Stimulated activated naive B cell treated with anti-CD40 and anti-IgM and Interleukin-4, amounts not matched to agents 10 μg/mL and 1 μg/mL and 100 μg/mL, for 72 hours (primary cell): ENCODE data around the gene RNF13.
"Not testable (repeated sequence)": the region's sequence is repeated elsewhere in the genome, so short reads cannot be mapped to it uniquely, and the experiment has no call there.

ENCODE experiments used
- ATAC-seq, 2 donors: fragments of 150-1000 bp; cut with Tn5 transposase; replicated peaks; 2 replicates each; pipeline ENCODE4 v1.10.0; 2021; ENCODE audit warnings: moderate library complexity in 1 of 2
- DNase-seq: peaks from one replicate; pipeline ENCODE4 v3.0.0; 2021
- H3K27ac Mint-ChIP-seq: one replicate; pipeline ENCODE4 v1.8.0; 2022; ENCODE audit warnings: mild to moderate bottlenecking, mixed read lengths
- H3K27me3 Mint-ChIP-seq, 2 donors: one replicate each; pipeline ENCODE4 v1.8.0; 2022; ENCODE audit warnings: mixed read lengths in 2 of 2
- H3K36me3 Mint-ChIP-seq, 2 donors: one replicate each; pipeline ENCODE4 v1.8.0; 2022; ENCODE audit warnings: mixed read lengths in 2 of 2, mild to moderate bottlenecking in 1 of 2
- H3K4me1 Mint-ChIP-seq, 2 donors: one replicate each; pipeline ENCODE4 v1.8.0; 2022; ENCODE audit warnings: mixed read lengths in 2 of 2, mild to moderate bottlenecking in 1 of 2
- H3K4me3 Mint-ChIP-seq, 2 donors: one replicate each; pipeline ENCODE4 v1.8.0; 2022; ENCODE audit warnings: mild to moderate bottlenecking in 2 of 2, mixed read lengths in 2 of 2, moderate library complexity in 1 of 2
- H3K9me3 Mint-ChIP-seq, 2 donors: one replicate each; pipeline ENCODE4 v1.8.0; 2022; ENCODE audit warnings: mixed read lengths in 2 of 2, mild to moderate bottlenecking in 1 of 2

The RNF13 gene

DNA sequence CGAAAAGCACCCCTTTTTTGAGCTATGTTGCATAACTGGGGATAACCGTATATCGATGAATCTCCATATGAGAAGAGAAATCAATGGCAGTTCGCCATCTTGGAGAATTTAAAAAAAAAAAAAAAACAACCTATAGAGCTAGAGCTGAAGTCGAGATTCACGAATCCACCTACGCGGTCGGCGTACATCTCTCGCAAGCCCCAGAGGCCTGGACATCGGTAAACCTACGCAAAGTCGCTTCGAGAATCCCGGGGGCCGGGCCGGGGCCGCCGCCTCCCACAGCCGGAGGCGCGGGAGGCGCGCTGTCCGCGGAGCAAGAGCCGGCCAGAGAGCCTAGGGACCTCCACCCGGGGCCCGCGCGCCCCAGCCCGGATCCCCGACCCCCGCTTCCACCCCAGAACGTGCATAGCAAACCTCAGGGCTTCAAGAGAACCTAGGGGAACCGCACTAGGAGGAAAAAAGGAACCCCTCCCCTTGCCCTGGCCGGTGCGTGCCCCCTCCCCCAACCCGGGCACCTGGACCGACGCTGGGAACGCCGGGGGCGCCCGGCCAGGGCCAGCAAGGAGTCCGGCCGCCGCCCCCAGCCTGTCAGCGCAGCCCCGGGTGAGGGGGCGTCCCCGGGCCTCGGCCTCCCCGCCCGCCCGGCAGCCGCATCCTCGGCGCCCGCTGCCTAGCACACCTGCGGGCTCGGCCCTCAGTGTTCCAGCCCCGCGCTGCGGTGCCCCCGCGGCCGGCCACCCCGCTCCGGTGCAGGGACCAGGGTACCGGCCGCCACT is 157.1 kb downstream of the RNF13 start:
- peak; percentile 73 for DNase-seq
- peaks cover 0 to 6% of the 10 kb centered on the region in 2 donors for H3K36me3 Mint-ChIP-seq
- ATAC-seq: peak; percentile 69 to 78
- H3K9me3 Mint-ChIP-seq: no peaks in the 10 kb centered on the region
- peaks cover 15 to 25% of the 10 kb centered on the region in 2 donors for H3K4me1 Mint-ChIP-seq
- H3K27ac Mint-ChIP-seq: peak overlapping the region; percentile 51
- peaks cover 13 to 16% of the 10 kb centered on the region in 2 donors for H3K27me3 Mint-ChIP-seq
- H3K4me3 Mint-ChIP-seq: peak overlapping the region; percentile 81 to 91

DNA sequence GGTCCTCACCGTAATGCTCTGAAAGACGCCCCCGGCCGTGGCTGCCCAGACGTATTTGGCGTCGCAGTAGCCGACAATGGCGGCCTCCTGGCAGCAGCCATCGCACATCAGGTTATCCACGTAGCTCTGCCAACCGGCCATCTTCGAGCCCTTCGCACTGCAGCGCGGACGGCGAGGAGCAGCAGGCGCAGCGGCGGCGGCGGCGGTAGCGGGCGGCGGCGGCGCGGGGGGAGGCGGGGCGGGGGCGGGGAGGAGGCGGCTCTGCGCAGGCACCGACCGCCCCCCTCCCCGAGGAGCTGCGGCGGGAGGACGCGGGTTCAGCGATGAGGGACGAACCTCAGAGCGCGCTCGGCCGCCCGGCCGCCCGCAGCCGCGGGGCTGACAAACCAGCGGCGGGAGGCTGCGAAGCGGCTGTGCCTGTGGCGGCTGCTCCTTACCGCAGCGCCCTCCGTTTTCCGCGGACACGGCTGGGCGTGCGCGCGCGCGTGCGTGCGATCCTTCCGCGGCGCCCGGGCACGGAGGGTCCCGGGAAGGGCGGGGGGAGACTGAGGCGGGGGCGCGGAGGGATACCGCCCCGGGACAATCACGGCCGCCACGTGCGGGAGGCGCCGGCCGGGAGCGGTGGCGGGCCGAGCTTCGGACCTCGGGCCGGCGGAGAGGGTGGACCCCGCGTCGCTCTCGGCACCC is 157.8 kb downstream of the RNF13 start, which contains the start of gene PFN2:
PFN2 (minus strand) TSS at position 180 of the 687 bp plus-strand sequence; CDS start at position 141, 39 bp downstream.
- H3K27ac Mint-ChIP-seq: peak within 1 kb of the TSS; percentile 93
- peak; percentile 67 to 70 for ATAC-seq
- H3K4me1 Mint-ChIP-seq: peaks cover 14 to 20% of the 10 kb centered on the region in 2 donors
- H3K36me3 Mint-ChIP-seq: peaks cover 0 to 4% of the 10 kb centered on the region in 2 donors
- H3K27me3 Mint-ChIP-seq: peaks cover 13 to 16% of the 10 kb centered on the region in 2 donors
- H3K9me3 Mint-ChIP-seq: no peaks in the 10 kb centered on the region
- H3K4me3 Mint-ChIP-seq: peak within 1 kb of the TSS; percentile 89 to 91
- peak; percentile 31 for DNase-seq

DNA sequence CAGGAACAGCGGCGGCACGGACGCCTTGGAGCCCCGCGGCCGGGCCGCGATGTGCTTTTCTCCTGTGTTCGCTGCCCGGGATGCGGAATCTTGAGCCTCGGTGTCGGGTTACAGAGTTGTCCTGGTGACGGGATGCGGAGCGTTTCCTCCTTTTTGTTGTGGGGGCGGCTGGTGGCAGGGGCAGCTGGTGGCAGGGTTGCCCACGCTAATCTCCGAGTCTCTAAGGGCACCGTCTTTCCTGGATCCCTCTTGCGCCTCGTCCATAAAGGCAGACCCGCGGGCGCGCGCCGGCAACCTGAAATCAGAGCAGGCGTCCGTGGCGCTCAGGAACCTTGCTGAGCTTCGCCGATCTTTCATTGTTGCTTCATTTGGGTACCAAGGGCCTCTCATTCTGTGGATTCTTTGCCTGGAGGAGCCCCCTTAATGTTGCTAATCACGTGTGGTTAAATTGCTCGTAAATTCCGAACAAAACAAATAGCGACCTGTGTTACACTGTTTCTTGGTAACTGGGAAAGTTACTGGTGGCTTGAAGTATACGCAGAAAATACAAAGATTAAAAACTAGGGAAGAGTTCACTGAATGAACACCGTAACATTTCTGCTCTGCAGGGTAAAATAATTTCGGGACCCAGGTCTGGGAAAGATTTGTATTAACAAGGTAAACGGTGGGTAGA is 158.5 kb downstream of the RNF13 start:
- Mint-ChIP-seq H3K27ac (peak overlapping the region; percentile 93), H3K36me3 (peaks cover 0 to 4% of the 10 kb centered on the region in 2 donors), H3K4me1 (peaks cover 14 to 20% of the 10 kb centered on the region in 2 donors), H3K9me3 (no peaks in the 10 kb centered on the region), H3K4me3 (peak overlapping the region; percentile 89 to 91), H3K27me3 (peaks cover 13 to 16% of the 10 kb centered on the region in 2 donors)
- peak; percentile 22 for DNase-seq
- ATAC-seq: peak; percentile 6 to 27

DNA sequence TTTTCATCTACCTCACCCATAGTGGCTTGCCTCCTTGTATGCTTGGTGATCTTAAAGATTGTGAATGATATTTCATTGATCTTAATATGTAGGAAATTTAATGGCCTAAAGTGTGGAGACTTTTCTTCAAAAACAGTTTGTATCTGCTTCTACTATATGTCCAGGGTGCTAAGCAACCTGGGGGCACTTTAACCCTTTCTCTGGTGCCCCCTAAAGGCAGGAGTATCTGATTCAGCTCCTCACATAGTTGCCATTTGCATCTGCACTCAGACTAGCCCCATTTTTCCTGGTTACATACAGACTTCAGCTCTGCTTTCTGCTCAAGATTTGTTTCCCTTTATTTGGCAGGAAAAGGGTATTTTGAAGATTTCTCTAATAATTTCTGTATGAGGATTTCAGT is 162.9 kb downstream of the RNF13 start:
- ATAC-seq (no peak), DNase-seq (no peak)
- H3K9me3 Mint-ChIP-seq: no peaks in the 10 kb centered on the region
- H3K4me1 Mint-ChIP-seq: peaks cover 7 to 8% of the 10 kb centered on the region in 2 donors
- no peak overlapping the region for H3K4me3 Mint-ChIP-seq
- H3K36me3 Mint-ChIP-seq: no peaks in the 10 kb centered on the region
- H3K27ac Mint-ChIP-seq: no peak overlapping the region
- H3K27me3 Mint-ChIP-seq: peaks cover 13 to 22% of the 10 kb centered on the region in 2 donors

DNA sequence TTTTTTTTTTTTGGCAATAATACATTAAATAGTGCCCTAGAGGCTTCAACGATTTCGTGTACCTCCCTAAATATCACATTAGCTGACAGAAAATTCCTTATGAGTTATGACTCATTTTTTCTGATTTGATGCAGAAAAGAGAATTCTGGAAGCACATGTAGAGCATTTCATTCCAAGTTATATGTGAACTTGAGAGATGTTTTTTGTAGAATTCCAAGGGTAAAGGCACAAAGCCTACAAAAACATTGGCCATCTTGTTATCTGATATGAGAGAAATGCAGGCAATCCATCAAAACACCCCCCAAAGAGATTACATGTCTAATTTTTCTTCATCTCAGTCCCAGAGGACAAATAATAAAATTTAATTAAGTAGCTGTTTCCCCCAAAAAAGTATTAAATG is 164.4 kb downstream of the RNF13 start:
- no peak overlapping the region for H3K4me3 Mint-ChIP-seq
- H3K9me3 Mint-ChIP-seq: no peaks in the 10 kb centered on the region
- H3K4me1 Mint-ChIP-seq: peaks cover 0 to 2% of the 10 kb centered on the region in 2 donors
- DNase-seq (no peak), ATAC-seq (no peak)
- H3K36me3 Mint-ChIP-seq: no peaks in the 10 kb centered on the region
- peaks cover 1 to 10% of the 10 kb centered on the region in 2 donors for H3K27me3 Mint-ChIP-seq
- no peak overlapping the region for H3K27ac Mint-ChIP-seq

DNA sequence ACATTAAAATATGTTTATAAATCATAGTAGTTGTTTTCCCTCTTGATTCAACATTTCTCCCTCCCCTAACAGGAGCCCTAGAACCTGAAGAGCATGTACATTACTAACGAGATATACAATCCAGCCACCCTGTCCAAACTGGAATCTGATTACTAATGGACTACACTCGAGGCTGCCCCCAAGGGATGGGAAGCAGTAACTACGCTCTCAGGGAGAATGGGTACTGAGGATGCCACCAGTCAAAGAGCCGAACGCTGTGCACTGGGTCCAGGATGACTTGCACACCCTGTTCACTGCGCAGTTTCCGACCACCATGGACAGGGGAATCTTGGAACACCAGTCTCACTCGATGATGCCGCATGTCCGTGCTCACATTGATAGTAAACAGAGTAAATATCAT is 169.0 kb downstream of the RNF13 start:
- not testable (repeated sequence) for H3K27ac Mint-ChIP-seq, H3K4me3 Mint-ChIP-seq, H3K4me1 Mint-ChIP-seq, H3K36me3 Mint-ChIP-seq, H3K9me3 Mint-ChIP-seq, DNase-seq
- peak in 1 of 2 donors; percentile 61 for ATAC-seq
- peaks cover 5 to 15% of the 10 kb centered on the region in 2 donors for H3K27me3 Mint-ChIP-seq

DNA sequence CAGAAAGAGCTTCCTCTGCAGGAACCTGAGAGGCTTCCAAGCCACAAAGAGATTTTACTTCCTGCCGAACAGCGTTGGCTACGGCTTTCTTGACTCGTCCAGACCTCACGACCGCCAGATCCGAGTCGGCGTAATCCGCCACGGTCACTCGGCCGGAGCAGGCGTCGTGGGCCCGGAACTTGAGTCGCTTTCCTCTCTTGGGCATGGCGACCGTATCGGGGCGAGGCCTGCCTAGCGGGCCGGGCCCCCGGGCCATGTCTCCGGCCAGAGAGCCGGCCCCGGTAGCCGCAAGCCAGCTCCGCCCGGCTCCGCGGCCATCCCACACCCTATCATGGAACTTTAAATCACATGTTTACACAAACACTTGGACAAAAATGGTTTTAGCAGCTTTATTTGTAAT is 170.0 kb downstream of the RNF13 start:
- H3K4me1 Mint-ChIP-seq, H3K36me3 Mint-ChIP-seq, H3K4me3 Mint-ChIP-seq, DNase-seq, H3K9me3 Mint-ChIP-seq, H3K27ac Mint-ChIP-seq, ATAC-seq: not testable (repeated sequence)
- peaks cover under 1 to 19% of the 10 kb centered on the region in 2 donors for H3K27me3 Mint-ChIP-seq

DNA sequence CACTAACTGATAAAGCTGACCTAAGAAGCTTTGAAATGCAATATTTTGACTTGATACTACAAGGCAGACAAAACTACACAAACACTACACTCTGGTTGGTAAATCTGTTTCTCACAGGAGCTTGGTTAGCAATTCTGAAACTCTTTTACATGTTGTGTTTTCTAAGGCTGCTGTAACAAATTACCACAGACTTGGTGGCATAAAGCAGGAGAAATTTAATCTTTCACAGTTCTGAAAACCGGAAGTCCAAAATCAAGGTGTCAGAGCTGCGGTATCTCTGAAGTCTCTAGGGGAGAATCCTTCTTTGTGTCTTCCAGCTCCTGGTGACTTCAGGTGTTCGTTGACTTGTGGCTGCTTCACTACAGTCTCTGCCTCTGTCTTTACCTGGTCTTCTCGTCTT is 170.6 kb downstream of the RNF13 start:
- no peak for ATAC-seq
- Mint-ChIP-seq H3K36me3 (no peaks in the 10 kb centered on the region), H3K27me3 (peaks cover 0 to 19% of the 10 kb centered on the region in 2 donors), H3K9me3 (no peaks in the 10 kb centered on the region), H3K4me3 (no peak overlapping the region), H3K27ac (no peak overlapping the region), H3K4me1 (no peaks in the 10 kb centered on the region)
- no peak for DNase-seq

DNA sequence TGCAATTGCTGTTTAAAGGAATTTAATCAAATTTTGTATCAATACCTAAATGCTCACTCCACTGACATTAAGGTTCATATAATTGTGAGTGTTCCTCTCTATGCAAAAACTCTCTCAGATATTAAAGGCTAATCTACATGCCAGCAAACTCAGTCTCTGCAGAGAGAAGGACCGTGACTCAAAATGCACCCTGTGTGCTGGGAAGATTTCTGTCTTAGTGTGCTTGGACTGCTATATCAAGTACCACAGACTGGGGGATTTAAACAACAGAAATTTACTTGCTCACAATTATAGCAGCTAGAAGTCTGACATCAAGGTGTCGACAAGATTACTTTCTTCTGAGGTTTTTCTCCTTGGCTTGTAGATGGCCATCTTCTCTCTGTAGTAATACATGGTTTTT is 176.3 kb downstream of the RNF13 start:
- DNase-seq: no peak
- Mint-ChIP-seq H3K27ac (no peak overlapping the region), H3K9me3 (peaks cover 4 to 5% of the 10 kb centered on the region in 2 donors), H3K27me3 (peaks cover 12 to 19% of the 10 kb centered on the region in 2 donors), H3K4me1 (no peaks in the 10 kb centered on the region), H3K36me3 (peaks cover 0 to 1% of the 10 kb centered on the region in 2 donors), H3K4me3 (no peak overlapping the region)
- ATAC-seq: no peak

DNA sequence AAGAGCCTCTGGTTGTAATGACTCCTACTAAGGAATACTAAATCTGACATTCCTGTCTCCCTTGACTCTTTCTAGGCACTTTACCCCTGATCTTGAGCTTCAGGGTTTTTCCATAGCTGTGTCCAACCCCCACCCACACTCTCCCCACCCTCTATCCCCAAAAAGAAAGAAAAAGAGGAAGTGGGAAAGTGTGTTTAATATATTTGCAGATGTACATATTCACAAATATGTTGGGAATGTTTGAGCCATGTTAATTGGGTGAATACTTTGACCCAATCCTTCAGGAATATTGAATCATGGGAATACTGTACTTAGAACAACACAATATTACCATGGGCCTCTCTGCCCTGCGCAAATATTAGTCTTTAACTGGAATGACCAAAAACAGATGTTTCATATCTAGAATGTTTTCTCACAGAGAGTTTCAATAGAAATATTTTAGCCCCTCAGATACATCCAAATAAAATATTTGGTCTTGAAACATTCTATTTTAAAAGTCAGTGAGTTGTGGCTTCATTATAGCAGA is 177.5 kb downstream of the RNF13 start:
- H3K4me1 Mint-ChIP-seq: no peaks in the 10 kb centered on the region
- H3K27me3 Mint-ChIP-seq: peaks cover 17 to 21% of the 10 kb centered on the region in 2 donors
- DNase-seq (no peak), ATAC-seq (no peak)
- H3K27ac Mint-ChIP-seq: no peak overlapping the region
- no peak overlapping the region for H3K4me3 Mint-ChIP-seq
- peaks cover 13 to 17% of the 10 kb centered on the region in 2 donors for H3K9me3 Mint-ChIP-seq
- H3K36me3 Mint-ChIP-seq: peaks cover 0 to 1% of the 10 kb centered on the region in 2 donors

DNA sequence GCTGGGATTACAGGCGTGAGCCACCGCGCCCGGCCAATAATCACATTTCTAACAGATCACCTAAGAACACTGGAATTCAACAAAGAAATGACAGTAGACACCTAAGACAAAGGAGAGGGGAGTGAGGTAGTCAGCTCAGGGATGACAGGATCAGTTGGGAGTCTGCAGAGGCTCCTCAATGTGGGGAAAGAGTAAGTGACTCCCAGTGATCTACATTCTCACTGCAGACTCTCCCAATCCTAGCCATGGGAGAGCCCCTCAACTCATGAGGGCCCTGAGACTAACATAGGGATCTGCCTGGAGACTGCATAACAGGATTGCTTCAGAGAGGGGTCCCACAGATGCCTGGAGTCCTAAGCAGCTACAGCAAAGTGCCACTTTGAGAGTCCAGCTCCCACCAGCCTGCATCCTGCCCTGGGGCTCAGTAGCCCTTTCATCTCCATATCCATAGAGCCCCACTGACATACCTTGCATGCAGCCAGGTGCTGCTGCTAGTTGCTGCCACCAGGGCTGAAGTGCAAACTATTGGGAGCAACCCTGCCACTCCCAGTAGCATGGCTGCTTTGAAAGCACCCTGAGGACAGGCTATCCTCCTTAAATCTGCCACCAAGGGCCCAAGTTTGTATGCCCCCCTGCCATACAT is 179.5 kb downstream of the RNF13 start:
- Mint-ChIP-seq H3K27me3 (peaks cover 12 to 36% of the 10 kb centered on the region in 2 donors), H3K4me3 (no peak overlapping the region), H3K36me3 (peaks cover 0 to 1% of the 10 kb centered on the region in 2 donors), H3K27ac (no peak overlapping the region), H3K9me3 (peaks cover 21 to 25% of the 10 kb centered on the region in 2 donors), H3K4me1 (no peaks in the 10 kb centered on the region)
- ATAC-seq (no peak), DNase-seq (no peak)

DNA sequence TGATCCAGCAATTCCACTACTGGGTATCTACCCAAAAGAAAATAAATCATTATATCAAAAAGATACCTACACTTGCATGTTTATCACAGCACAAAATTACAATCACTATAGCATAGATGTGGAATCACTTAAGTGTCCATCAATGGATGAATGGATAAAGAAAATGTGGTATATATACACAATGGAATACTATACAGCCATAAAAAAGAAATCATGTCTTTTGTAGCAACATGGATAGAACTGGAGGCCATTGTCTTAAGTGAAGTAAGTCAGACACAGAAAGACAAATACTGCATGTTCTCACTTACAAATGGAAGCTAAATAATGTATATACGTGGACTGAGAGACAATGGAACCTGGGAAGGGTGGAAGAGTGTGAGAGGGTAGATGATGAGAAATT is 185.9 kb downstream of the RNF13 start:
- Mint-ChIP-seq H3K4me3 (no peak overlapping the region), H3K9me3 (peaks cover 15 to 25% of the 10 kb centered on the region in 2 donors), H3K4me1 (no peaks in the 10 kb centered on the region), H3K27me3 (peaks cover 7 to 23% of the 10 kb centered on the region in 2 donors), H3K27ac (no peak overlapping the region), H3K36me3 (no peaks in the 10 kb centered on the region)
- DNase-seq (no peak), ATAC-seq (no peak)

DNA sequence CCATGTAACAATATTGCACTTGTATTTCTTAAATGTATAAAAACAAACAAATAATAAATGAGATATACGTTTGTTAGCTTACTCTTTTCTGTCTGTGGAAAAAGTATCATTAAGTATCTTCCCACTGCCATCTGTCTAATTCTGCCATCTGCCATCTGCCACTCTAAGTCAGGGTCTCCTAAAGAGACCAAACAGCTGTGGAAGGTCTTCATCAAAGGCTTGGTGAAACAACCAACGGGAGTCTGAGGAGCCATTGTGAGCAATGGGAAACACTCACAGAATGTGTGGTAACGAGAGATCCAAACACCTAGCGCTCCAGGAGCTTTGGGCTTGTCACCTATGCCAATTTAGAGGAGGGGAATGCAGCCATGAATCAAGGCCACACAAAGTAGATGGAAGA is 186.4 kb downstream of the RNF13 start:
- Mint-ChIP-seq H3K4me3 (no peak overlapping the region), H3K27ac (no peak overlapping the region), H3K4me1 (no peaks in the 10 kb centered on the region), H3K36me3 (no peaks in the 10 kb centered on the region), H3K9me3 (peaks cover 15 to 24% of the 10 kb centered on the region in 2 donors), H3K27me3 (peaks cover 7 to 23% of the 10 kb centered on the region in 2 donors)
- ATAC-seq (no peak), DNase-seq (no peak)

DNA sequence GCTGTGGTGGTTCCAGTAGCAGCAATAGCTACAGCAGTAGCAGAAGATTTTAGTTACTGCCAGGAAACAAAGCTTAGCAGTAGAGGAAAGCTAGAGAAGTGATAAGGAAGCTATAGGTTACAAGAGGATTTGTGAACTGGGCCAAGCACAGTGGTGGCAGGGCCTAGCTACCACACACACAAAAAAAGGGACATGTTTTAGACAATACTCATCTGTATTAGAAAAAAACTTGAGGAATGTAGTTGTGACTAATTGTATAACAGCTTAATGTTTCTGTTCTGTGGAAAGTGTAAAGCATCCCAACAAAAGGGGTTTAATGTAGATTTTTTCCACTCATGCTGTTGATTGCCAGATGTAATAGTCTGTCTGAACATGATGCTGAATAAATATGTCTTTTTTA is 187.6 kb downstream of the RNF13 start:
- ATAC-seq: no peak
- Mint-ChIP-seq H3K27ac (no peak overlapping the region), H3K9me3 (peaks cover 2 to 15% of the 10 kb centered on the region in 2 donors), H3K27me3 (peaks cover 3 to 17% of the 10 kb centered on the region in 2 donors), H3K4me3 (no peak overlapping the region), H3K36me3 (no peaks in the 10 kb centered on the region), H3K4me1 (no peaks in the 10 kb centered on the region)
- no peak for DNase-seq
